Thyroid gland (tissue), 4 donors: ENCODE measurements around the gene NOP56.

ENCODE experiments used
- POLR2A ChIP-seq, 2 donors: fragments of 450-650 bp; IDR thresholded peaks; one replicate each; pipeline ENCODE4 v1.6.1; 2017; ENCODE audit warnings: antibody characterized with exemption in 2 of 2, mild to moderate bottlenecking in 2 of 2, moderate library complexity in 1 of 2
- TF ChIP-seq, protein P1 (sequence below), 6 experiments: fragments of 200-600 bp in 3 of 6; fragments of 450-650 bp in 3 of 6; sonication (generic) in 3 of 6; IDR thresholded peaks; one replicate each; pipeline ENCODE4 v1.5.1; 2016 to 2019; ENCODE audit warnings: antibody characterized with exemption in 6 of 6, mild to moderate bottlenecking in 2 of 6, inconsistent platforms in 1 of 6, moderate library complexity in 1 of 6

DNA sequence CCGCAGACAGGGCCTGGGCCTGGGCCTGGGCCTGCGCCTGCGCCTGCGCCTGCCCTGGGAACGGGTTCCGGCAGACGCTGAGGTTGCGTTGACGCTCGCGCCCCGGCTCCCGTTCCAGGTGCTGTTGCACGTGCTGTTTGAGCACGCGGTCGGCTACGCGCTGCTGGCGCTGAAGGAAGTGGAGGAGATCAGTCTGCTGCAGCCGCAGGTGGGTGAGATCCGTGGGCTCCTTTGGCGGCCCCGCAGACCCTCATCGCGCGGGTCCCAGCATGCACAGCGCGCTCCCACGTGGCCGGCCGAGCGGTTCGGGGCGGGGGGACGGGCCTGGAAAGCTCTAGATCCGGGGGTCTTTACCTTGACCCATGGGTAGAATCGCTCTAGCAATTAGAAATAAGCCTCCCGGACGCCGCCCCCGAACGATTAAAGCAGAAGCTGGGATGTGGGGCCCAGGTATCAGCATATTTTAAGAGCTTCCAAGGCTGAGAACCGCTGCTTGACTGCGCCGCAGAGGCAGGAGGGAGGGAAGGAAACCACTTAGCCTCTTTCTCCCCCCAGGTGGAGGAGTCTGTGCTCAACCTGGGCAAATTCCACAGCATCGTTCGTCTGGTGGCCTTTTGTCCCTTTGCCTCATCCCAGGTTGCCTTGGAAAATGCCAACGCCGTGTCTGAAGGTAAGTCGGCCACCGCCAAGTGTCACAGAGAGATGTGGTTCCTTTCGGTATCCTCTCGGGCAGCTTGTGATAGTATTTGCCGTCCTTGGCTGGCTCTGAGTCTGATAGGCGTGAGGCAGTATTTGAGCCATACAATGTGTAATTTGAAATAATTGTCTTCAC is 508 bp downstream of the NOP56 start:
- TF ChIP-seq, protein P1, sequence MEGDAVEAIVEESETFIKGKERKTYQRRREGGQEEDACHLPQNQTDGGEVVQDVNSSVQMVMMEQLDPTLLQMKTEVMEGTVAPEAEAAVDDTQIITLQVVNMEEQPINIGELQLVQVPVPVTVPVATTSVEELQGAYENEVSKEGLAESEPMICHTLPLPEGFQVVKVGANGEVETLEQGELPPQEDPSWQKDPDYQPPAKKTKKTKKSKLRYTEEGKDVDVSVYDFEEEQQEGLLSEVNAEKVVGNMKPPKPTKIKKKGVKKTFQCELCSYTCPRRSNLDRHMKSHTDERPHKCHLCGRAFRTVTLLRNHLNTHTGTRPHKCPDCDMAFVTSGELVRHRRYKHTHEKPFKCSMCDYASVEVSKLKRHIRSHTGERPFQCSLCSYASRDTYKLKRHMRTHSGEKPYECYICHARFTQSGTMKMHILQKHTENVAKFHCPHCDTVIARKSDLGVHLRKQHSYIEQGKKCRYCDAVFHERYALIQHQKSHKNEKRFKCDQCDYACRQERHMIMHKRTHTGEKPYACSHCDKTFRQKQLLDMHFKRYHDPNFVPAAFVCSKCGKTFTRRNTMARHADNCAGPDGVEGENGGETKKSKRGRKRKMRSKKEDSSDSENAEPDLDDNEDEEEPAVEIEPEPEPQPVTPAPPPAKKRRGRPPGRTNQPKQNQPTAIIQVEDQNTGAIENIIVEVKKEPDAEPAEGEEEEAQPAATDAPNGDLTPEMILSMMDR (IDR thresholded peaks at IDR 0.05): no peak
- no peak for TF ChIP-seq POLR2A (IDR thresholded peaks at IDR 0.05)
